Epithelial cell of proximal tubule (primary cell): ENCODE results near the gene KLK2. TPM values are rescaled to one million over a fixed set of nuclear protein-coding genes. Genes with fewer than 3 reads are reported as not detected.

ENCODE experiments used
- DNase-seq: peaks from one replicate; pipeline ENCODE4 v3.0.0-alpha.2; 2011; ENCODE audit warnings: low read depth
- H3K4me3 ChIP-seq: 2 replicates; pipeline ENCODE4 v1.5.1; 2011; ENCODE audit warnings: low read depth, mild to moderate bottlenecking, low read length
- CTCF ChIP-seq: conservative IDR thresholded peaks from 2 replicates; pipeline ENCODE4 v1.5.1; 2012; ENCODE audit warnings: low read depth, mild to moderate bottlenecking, low read length
- total RNA-seq: library from RNA; depleted of rRNA; stranded (reverse); fragments of >200 nt; gene quantifications from 2 replicates; pipeline ENCODE4 v1.2.3, GENCODE V29; 2015

The KLK2 gene
- total RNA-seq, 1 donor from 2014 or later, result not detected

- no peak overlapping the region for H3K4me3 ChIP-seq
- no peak for TF ChIP-seq CTCF
- DNase-seq, result no peak
Observed at GRCh38 chr19:50859849-50860248, 13.4 kb upstream of the KLK2 start.

- DNase-seq, result no peak
- H3K4me3 ChIP-seq, result no peak overlapping the region
- TF ChIP-seq CTCF, result no peak
Observed at GRCh38 chr19:50861010-50861409, 12.2 kb upstream of the KLK2 start.

- H3K4me3 ChIP-seq, result no peak overlapping the region
- DNase-seq, result no peak
- no peak for TF ChIP-seq CTCF
Observed at GRCh38 chr19:50861496-50862286, 11.5 kb upstream of the KLK2 start.

- TF ChIP-seq CTCF, result no peak
- no peak for DNase-seq
- no peak overlapping the region for H3K4me3 ChIP-seq
Observed at GRCh38 chr19:50869479-50869878, 3.8 kb upstream of the KLK2 start.

- no peak overlapping the region for H3K4me3 ChIP-seq
- no peak for TF ChIP-seq CTCF
- DNase-seq, result no peak
Observed at GRCh38 chr19:50870417-50871089, 2.7 kb upstream of the KLK2 start.

- no peak for TF ChIP-seq CTCF
- no peak for DNase-seq
- no peak overlapping the region for H3K4me3 ChIP-seq
Observed at GRCh38 chr19:50874211-50874610, 972 bp downstream of the KLK2 start.
